Keratinocyte (primary cell): Measurements from ENCODE around the gene PRKCA.

ENCODE experiments used
- CTCF ChIP-seq, 3 experiments: IDR thresholded peaks in 1 of 3; conservative IDR thresholded peaks in 1 of 3; optimal IDR thresholded peaks in 1 of 3; 2 replicates in 2 of 3; 3 replicates in 1 of 3; pipeline versions ENCODE3 to v1.5.1; 2011; ENCODE audit warnings: low read length in 3 of 3, mild to moderate bottlenecking in 3 of 3, moderate library complexity in 2 of 3, control low read depth in 1 of 3, inconsistent platforms in 1 of 3; ENCODE audit not compliant: insufficient read depth in 2 of 3; ENCODE audit errors: extremely low read depth in 1 of 3
- EZH2 ChIP-seq: IDR thresholded peaks from one replicate; pipeline ENCODE4 v1.6.1; 2012; ENCODE audit warnings: inconsistent platforms, mild to moderate bottlenecking, low read length, moderate library complexity

- no peak for TF ChIP-seq CTCF (optimal IDR thresholded peaks at IDR 0.05 in 1 of 3, IDR thresholded peaks at IDR 0.05 in 1 of 3, conservative IDR thresholded peaks at IDR 0.05 in 1 of 3; ENCODE audit: extremely low read depth in 1 of 3, insufficient read depth in 2 of 3, low read length in 3 of 3)
- TF ChIP-seq EZH2: no peak
Measured at GRCh38 chr17:66472123-66472522, 169.7 kb downstream of the PRKCA start.
